GM19099 (cell line): Measurements from ENCODE around the gene PRL.

Experiments used
- POLR2A ChIP-seq: IDR thresholded peaks from 3 replicates; pipeline ENCODE4 v1.6.1; 2011; ENCODE audit warnings: low read depth; ENCODE audit not compliant: insufficient read length; ENCODE audit errors: extremely low read depth

PRL gene

GRCh38 chr6:22296936-22297335, at the start of gene PRL:
TSS of gene PRL (minus strand) at chr6:22297036. CDS start at chr6:22296982, 54 bp downstream.
- TF ChIP-seq POLR2A: no peak

- TF ChIP-seq POLR2A: no peak
Observed at GRCh38 chr6:22343864-22344263, 47.0 kb upstream of the PRL start.

DNA sequence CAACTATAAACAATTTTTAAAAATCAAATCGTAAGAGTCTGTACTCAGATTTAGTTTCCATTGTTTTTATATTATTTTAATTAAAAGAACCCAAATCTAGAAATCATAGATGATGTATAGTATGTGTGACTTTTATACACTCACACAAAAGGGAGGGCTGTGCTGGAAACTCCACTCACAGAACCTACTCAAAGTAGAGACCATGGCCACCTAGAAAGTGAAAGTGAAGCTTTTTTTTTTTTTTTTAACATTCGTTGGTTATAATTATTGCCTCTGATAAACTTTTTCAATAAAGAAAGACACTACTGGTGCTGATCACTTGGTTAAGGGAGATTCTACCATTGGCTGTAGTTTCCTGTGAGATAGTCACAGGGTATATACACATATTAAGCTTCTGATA, 37.9 kb upstream of the PRL start:
- no peak for TF ChIP-seq POLR2A

GRCh38 chr6:22333802-22334201, 37.0 kb upstream of the PRL start:
- no peak for TF ChIP-seq POLR2A

DNA sequence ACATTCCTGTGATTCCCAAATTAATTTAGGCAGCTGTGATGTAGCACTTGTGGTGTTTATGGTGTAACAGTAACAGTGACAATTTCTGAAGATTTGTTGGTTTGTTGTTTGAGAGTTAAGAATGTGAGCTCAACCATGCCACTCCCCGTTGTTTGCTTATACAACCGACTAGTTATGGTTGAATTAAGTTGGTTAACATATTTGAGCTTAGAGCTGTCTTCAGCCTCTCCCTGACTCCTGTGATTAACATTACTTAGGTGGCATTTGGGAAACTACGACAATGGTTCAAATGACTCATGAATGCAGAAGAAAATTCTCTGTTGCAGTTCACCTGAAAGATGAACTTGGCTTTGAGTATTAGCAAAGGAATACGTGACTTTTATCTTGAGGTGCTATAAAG, 35.9 kb upstream of the PRL start:
- no peak for TF ChIP-seq POLR2A

- TF ChIP-seq POLR2A: no peak
Observed at GRCh38 chr6:22332216-22332615, 35.4 kb upstream of the PRL start.

DNA sequence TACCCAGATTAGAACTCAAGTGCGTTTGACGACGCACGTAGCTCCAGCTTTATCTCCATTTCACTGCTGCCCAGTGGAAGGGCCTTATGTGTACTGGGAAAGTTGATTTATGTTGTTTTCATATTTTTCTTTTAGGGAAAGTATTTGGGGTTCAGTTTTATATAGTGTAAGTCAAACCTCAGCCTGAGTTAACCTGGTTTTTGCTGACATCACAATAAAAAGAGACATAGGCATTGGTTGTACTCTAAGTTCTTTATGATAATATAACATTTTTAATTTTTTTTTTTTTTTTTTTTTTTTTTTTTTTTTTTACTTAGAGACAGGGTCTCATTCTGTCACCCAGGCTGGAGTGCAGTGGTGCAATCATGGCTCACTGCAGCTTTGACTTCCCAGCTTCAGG, 34.1 kb upstream of the PRL start:
- TF ChIP-seq POLR2A: no peak

DNA sequence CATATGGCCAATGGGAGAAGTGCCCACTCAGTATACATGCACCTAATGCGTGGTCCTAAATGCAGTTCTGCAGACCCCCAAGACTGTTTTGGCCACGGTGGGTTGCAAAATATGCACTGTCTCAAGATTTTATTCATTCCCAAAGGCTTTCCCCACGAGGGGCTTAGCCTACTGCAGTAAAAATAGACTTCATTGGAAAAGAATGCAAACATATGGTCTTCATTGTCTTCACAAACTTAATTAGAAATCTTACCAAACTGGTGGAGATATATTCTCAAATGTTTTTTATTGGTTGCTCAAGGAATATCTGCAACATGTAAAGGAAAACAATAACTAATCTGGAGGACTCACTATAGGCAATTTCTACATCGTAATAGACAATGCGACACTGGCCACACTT, 31.6 kb upstream of the PRL start:
- no peak for TF ChIP-seq POLR2A

- no peak for TF ChIP-seq POLR2A
Observed at GRCh38 chr6:22327881-22328280, 31.0 kb upstream of the PRL start.

- no peak for TF ChIP-seq POLR2A
Observed at GRCh38 chr6:22326500-22326899, 29.7 kb upstream of the PRL start.

DNA sequence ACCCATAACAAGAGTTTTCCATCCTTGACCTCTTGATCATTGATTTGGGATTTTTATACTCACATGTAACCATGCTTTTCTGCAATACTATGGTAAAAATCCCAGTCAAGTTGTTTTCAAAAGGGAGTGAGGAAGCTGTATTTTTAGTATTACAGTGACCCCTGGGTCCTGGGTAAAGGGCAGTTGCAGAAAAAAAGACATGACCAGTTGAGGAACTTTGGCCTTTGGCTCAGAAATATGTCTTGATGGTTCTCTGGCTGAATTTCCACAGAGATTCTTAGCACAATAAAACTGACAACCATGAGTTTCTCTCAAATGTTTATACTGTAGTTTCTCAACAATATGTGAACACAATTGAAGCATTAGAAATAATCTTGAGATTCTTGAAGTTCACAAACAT, 28.6 kb upstream of the PRL start:
- no peak for TF ChIP-seq POLR2A

DNA sequence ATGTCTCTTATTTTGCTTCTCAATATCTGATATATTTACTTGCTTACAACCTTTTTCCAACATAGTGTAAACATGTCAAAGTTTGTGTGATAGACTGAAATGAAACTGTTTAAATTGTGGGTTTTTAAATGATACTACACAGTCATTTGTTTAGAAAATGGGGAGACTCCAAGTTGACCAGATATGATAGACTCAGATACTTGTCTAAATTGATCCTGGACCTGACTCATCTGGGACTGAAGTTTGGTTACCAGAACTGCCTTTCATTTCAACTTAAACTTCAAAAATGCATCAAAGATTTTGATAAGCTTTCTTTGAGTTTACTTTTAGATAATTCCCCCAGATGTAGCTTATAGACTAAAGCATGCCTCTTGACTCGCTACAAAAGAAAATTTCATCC, 27.0 kb upstream of the PRL start:
- no peak for TF ChIP-seq POLR2A

GRCh38 chr6:22322103-22323030, 25.5 kb upstream of the PRL start:
- no peak for TF ChIP-seq POLR2A

- no peak for TF ChIP-seq POLR2A
Observed at GRCh38 chr6:22320750-22321149, 23.9 kb upstream of the PRL start.

DNA sequence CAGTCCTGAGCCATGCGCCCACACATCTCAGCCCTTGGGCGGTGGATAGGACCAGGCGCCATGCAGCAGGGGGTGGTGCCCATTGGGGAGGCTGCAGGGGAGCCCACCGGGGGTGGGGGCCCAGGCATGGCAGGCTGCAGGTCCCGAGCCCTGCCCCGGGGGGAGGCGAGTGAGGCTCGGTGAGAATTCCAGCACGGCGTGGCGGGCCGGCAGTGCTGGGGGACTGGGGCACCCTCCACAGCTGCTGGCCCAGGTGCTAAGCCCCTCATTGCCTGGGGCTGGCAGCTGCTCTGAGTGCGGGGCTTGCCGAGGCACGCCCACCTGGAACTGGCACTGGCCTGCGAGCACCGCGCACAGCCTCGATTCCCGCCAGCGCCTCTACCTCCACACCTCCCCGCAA, 21.6 kb upstream of the PRL start:
- TF ChIP-seq POLR2A: no peak

DNA sequence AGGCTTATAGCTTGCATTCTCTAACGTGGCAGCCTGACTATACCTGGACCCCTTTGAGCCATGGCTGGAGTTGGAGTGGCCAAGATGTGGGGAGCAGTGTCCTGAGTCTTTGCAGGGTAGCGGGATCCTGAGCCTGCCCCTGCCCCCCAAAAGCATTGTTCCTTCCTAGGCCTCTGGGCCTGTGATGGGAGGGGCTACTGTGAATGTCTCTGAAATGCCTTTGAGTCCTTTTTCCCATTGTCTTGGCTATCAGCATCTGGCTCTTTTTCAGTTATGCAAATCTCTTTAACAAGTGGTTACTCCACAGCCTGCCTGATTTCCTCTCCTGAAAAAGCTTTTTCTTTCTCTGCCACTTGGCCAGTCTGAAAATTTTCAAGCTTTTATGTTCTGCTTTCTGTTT, 17.0 kb upstream of the PRL start:
- no peak for TF ChIP-seq POLR2A

DNA sequence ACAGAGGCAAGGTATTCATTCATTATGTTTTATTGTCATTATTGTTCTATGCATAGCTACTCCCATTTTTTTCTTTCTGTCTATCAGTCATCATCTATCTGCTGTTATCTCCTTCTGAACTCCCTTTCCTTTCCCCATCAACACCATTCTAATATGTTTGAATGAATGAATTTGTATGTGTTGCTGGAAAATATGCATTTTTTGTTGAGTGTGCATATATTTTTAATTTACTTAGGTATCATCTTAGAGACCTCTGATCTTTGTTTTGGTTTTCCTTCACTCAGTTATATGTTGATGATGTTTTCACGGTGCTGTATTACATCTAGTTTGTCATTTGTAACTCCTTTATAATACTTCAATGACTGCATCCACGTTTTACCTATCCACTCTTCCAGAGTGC, 12.1 kb upstream of the PRL start:
- TF ChIP-seq POLR2A: no peak
